ENCODE results near the gene SPRED2.
"Not testable (repeated sequence)": the region's sequence is repeated elsewhere in the genome, so short reads cannot be mapped to it uniquely, and the experiment has no call there.

SPRED2 gene

DNA sequence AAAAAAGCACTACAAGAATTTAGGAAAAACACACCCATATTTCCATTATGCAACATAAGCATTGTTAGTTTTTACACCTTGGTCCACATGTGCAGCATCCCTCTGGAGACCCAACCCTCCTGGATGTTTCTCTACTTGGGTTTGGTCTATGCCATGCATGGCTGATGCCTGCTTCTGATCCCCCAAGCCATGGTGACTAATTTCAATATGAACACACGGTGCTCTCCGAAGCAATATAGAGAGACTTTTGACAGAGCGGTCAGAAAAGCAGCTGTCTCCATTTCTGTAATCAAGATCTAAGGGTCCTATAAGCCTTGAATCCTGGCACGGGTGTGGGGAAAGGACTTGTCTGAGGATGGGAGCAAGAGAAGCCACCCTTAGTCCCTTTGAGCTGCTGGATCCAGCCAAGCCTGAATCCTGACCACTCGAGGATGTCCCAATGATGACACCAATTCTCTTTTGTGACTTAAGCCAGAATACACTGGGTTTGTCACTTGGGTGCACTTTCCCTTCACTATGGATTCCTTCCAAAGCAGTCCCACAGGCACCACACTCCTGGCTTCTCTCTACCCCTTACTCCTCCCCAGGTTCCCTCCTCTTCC lies 113.2 kb downstream of the SPRED2 start:
- H3K9me3 ChIP-seq (ENCODE audit: control extremely low read depth in 1 of 5, control insufficient read depth in 4 of 5, insufficient read depth in 2 of 5, low read depth in 1 of 5, low read length in 4 of 5) = no peaks in the 10 kb centered on the region
- no peak overlapping the region for H3K4me3 ChIP-seq (ENCODE audit: control insufficient read depth in 1 of 7, extremely low read depth in 1 of 7, insufficient read depth in 4 of 7, low read depth in 2 of 7, low read length in 6 of 7)
- H3K4me1 ChIP-seq (ENCODE audit: control extremely low read depth in 1 of 4, control insufficient read depth in 4 of 4, insufficient read depth in 4 of 4, low read length in 3 of 4) = no peaks in the 10 kb centered on the region
- H3K27ac ChIP-seq (ENCODE audit: insufficient read depth in 1 of 2, low read depth in 1 of 2, low read length in 2 of 2, poor library complexity in 1 of 2, severe bottlenecking in 2 of 2) = no peak overlapping the region
- H3K27me3 ChIP-seq (replicated peaks in 2 of 5; ENCODE audit: control insufficient read depth in 4 of 5, insufficient read depth in 5 of 5, low read length in 4 of 5) = no peaks in the 10 kb centered on the region
- WGBS (ENCODE audit: insufficient coverage) = 98% methylated on average over 5 of the region's 5 CpGs
- ChIA-PET POLR2A (no interaction called here), CTCF (no interaction called here)
- DNase-seq = no peak
- peaks cover 4 to 27% (median 19%) of the 10 kb centered on the region in 4 experiments for H3K36me3 ChIP-seq (ENCODE audit: control insufficient read depth in 4 of 4, insufficient read depth in 4 of 4, low read length in 3 of 4)

- Histone ChIP-seq H3K4me3 (ENCODE audit: control insufficient read depth in 1 of 7, extremely low read depth in 1 of 7, insufficient read depth in 4 of 7, low read depth in 2 of 7, low read length in 6 of 7) (no peak overlapping the region), H3K27me3 (replicated peaks in 2 of 5; ENCODE audit: control insufficient read depth in 4 of 5, insufficient read depth in 5 of 5, low read length in 4 of 5) (no peaks in the 10 kb centered on the region), H3K36me3 (ENCODE audit: control insufficient read depth in 4 of 4, insufficient read depth in 4 of 4, low read length in 3 of 4) (peaks cover 4 to 40% (median 28%) of the 10 kb centered on the region in 4 experiments), H3K9me3 (ENCODE audit: control extremely low read depth in 1 of 5, control insufficient read depth in 4 of 5, insufficient read depth in 2 of 5, low read depth in 1 of 5, low read length in 4 of 5) (no peaks in the 10 kb centered on the region), H3K27ac (ENCODE audit: insufficient read depth in 1 of 2, low read depth in 1 of 2, low read length in 2 of 2, poor library complexity in 1 of 2, severe bottlenecking in 2 of 2) (no peak overlapping the region), H3K4me1 (ENCODE audit: control extremely low read depth in 1 of 4, control insufficient read depth in 4 of 4, insufficient read depth in 4 of 4, low read length in 3 of 4) (no peaks in the 10 kb centered on the region)
- DNase-seq = no peak
- WGBS (ENCODE audit: insufficient coverage) = 96% methylated on average over 6 of the region's 7 CpGs
- ChIA-PET CTCF (no interaction called here), POLR2A (no interaction called here)
These were observed 114.6 kb downstream of the SPRED2 start for GRCh38 chr2:65317841-65318240.

- H3K4me3 ChIP-seq (ENCODE audit: control insufficient read depth in 1 of 7, extremely low read depth in 1 of 7, insufficient read depth in 4 of 7, low read depth in 2 of 7, low read length in 6 of 7); H3K27ac ChIP-seq (ENCODE audit: insufficient read depth in 1 of 2, low read depth in 1 of 2, low read length in 2 of 2, poor library complexity in 1 of 2, severe bottlenecking in 2 of 2); CTCF ChIA-PET; POLR2A ChIA-PET; H3K9me3 ChIP-seq (ENCODE audit: control extremely low read depth in 1 of 5, control insufficient read depth in 4 of 5, insufficient read depth in 2 of 5, low read depth in 1 of 5, low read length in 4 of 5); H3K27me3 ChIP-seq (replicated peaks in 2 of 5; ENCODE audit: control insufficient read depth in 4 of 5, insufficient read depth in 5 of 5, low read length in 4 of 5); H3K4me1 ChIP-seq (ENCODE audit: control extremely low read depth in 1 of 4, control insufficient read depth in 4 of 4, insufficient read depth in 4 of 4, low read length in 3 of 4); DNase-seq: not testable (repeated sequence)
- H3K36me3 ChIP-seq (ENCODE audit: control insufficient read depth in 4 of 4, insufficient read depth in 4 of 4, low read length in 3 of 4) = peaks cover 4 to 44% (median 31%) of the 10 kb centered on the region in 4 experiments
- 100% methylated on average over 3 of the region's 7 CpGs for WGBS (ENCODE audit: insufficient coverage)
These were observed 115.0 kb downstream of the SPRED2 start for GRCh38 chr2:65317351-65317750.

- H3K27me3 ChIP-seq (replicated peaks in 2 of 5; ENCODE audit: control insufficient read depth in 4 of 5, insufficient read depth in 5 of 5, low read length in 4 of 5) = no peaks in the 10 kb centered on the region
- H3K36me3 ChIP-seq (ENCODE audit: control insufficient read depth in 4 of 4, insufficient read depth in 4 of 4, low read length in 3 of 4) = peaks cover 4 to 54% (median 35%) of the 10 kb centered on the region in 4 experiments
- WGBS (ENCODE audit: insufficient coverage) = 98% methylated on average over 4 of the region's 6 CpGs
- no peak overlapping the region for H3K27ac ChIP-seq (ENCODE audit: insufficient read depth in 1 of 2, low read depth in 1 of 2, low read length in 2 of 2, poor library complexity in 1 of 2, severe bottlenecking in 2 of 2)
- H3K4me3 ChIP-seq (ENCODE audit: control insufficient read depth in 1 of 7, extremely low read depth in 1 of 7, insufficient read depth in 4 of 7, low read depth in 2 of 7, low read length in 6 of 7) = no peak overlapping the region
- H3K4me1 ChIP-seq (ENCODE audit: control extremely low read depth in 1 of 4, control insufficient read depth in 4 of 4, insufficient read depth in 4 of 4, low read length in 3 of 4) = no peaks in the 10 kb centered on the region
- ChIA-PET CTCF (interaction anchor here (0.7 kb wide), 1 partner anchor 51 kb away, joined by 3 read pairs; no protein-coding TSS in a partner anchor), POLR2A (no interaction called here)
- H3K9me3 ChIP-seq (ENCODE audit: control extremely low read depth in 1 of 5, control insufficient read depth in 4 of 5, insufficient read depth in 2 of 5, low read depth in 1 of 5, low read length in 4 of 5) = no peaks in the 10 kb centered on the region
- DNase-seq = no peak
These were observed 116.3 kb downstream of the SPRED2 start for GRCh38 chr2:65316072-65316471.

DNA sequence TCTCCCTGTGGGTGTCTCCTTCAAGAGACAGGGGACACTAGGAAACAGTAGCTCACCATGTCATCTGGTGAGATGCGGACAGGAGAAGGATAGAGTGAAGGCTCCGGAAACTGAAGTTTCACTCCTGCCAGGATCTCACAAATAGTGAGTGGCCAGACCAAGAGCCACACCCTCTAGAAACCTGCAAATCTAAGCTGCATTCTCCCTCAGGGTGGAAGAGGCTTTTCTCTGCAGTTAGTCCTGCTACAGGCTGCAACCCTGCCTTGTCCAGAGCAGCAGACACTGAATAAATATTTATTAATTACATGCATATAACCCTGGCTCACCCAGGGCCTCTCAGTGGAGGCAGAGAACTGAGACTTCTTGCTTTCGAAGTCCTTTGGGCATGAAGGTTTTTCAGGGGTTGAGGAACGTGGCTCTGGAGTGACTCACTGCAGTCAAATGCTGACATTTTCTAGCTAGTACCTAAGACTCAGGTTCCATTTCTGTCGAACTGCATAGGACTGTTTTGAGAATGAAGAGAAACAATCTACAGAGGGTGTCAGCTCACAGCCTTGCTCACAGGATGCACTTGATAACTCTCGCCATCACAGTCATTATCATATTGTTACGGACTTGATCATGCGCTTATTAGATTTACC lies 117.5 kb downstream of the SPRED2 start:
- ChIA-PET POLR2A (no interaction called here), CTCF (no interaction called here)
- WGBS (ENCODE audit: insufficient coverage) = 95% methylated on average over 6 of the region's 8 CpGs
- Histone ChIP-seq H3K9me3 (ENCODE audit: control extremely low read depth in 1 of 5, control insufficient read depth in 4 of 5, insufficient read depth in 2 of 5, low read depth in 1 of 5, low read length in 4 of 5) (no peaks in the 10 kb centered on the region), H3K27me3 (replicated peaks in 2 of 5; ENCODE audit: control insufficient read depth in 4 of 5, insufficient read depth in 5 of 5, low read length in 4 of 5) (no peaks in the 10 kb centered on the region), H3K4me1 (ENCODE audit: control extremely low read depth in 1 of 4, control insufficient read depth in 4 of 4, insufficient read depth in 4 of 4, low read length in 3 of 4) (peaks cover 0 to 7% (median 5%) of the 10 kb centered on the region in 4 experiments), H3K27ac (ENCODE audit: insufficient read depth in 1 of 2, low read depth in 1 of 2, low read length in 2 of 2, poor library complexity in 1 of 2, severe bottlenecking in 2 of 2) (no peak overlapping the region), H3K4me3 (ENCODE audit: control insufficient read depth in 1 of 7, extremely low read depth in 1 of 7, insufficient read depth in 4 of 7, low read depth in 2 of 7, low read length in 6 of 7) (no peak overlapping the region), H3K36me3 (ENCODE audit: control insufficient read depth in 4 of 4, insufficient read depth in 4 of 4, low read length in 3 of 4) (peaks cover 4 to 54% (median 33%) of the 10 kb centered on the region in 4 experiments)
- no peak for DNase-seq

GRCh38 chr2:65313954-65314256 lies 118.5 kb downstream of the SPRED2 start:
- WGBS (ENCODE audit: insufficient coverage) = 98% methylated on average over 21 of the region's 24 CpGs
- H3K4me3 ChIP-seq (ENCODE audit: control insufficient read depth in 1 of 7, extremely low read depth in 1 of 7, insufficient read depth in 4 of 7, low read depth in 2 of 7, low read length in 6 of 7) = no peak overlapping the region
- ChIA-PET POLR2A (no interaction called here), CTCF (no interaction called here)
- peaks cover 4 to 54% (median 32%) of the 10 kb centered on the region in 4 experiments for H3K36me3 ChIP-seq (ENCODE audit: control insufficient read depth in 4 of 4, insufficient read depth in 4 of 4, low read length in 3 of 4)
- H3K27me3 ChIP-seq (replicated peaks in 2 of 5; ENCODE audit: control insufficient read depth in 4 of 5, insufficient read depth in 5 of 5, low read length in 4 of 5) = no peaks in the 10 kb centered on the region
- no peak for DNase-seq
- no peaks in the 10 kb centered on the region for H3K9me3 ChIP-seq (ENCODE audit: control extremely low read depth in 1 of 5, control insufficient read depth in 4 of 5, insufficient read depth in 2 of 5, low read depth in 1 of 5, low read length in 4 of 5)
- no peak overlapping the region for H3K27ac ChIP-seq (ENCODE audit: insufficient read depth in 1 of 2, low read depth in 1 of 2, low read length in 2 of 2, poor library complexity in 1 of 2, severe bottlenecking in 2 of 2)
- peaks cover 0 to 11% (median 7%) of the 10 kb centered on the region in 4 experiments for H3K4me1 ChIP-seq (ENCODE audit: control extremely low read depth in 1 of 4, control insufficient read depth in 4 of 4, insufficient read depth in 4 of 4, low read length in 3 of 4)

DNA sequence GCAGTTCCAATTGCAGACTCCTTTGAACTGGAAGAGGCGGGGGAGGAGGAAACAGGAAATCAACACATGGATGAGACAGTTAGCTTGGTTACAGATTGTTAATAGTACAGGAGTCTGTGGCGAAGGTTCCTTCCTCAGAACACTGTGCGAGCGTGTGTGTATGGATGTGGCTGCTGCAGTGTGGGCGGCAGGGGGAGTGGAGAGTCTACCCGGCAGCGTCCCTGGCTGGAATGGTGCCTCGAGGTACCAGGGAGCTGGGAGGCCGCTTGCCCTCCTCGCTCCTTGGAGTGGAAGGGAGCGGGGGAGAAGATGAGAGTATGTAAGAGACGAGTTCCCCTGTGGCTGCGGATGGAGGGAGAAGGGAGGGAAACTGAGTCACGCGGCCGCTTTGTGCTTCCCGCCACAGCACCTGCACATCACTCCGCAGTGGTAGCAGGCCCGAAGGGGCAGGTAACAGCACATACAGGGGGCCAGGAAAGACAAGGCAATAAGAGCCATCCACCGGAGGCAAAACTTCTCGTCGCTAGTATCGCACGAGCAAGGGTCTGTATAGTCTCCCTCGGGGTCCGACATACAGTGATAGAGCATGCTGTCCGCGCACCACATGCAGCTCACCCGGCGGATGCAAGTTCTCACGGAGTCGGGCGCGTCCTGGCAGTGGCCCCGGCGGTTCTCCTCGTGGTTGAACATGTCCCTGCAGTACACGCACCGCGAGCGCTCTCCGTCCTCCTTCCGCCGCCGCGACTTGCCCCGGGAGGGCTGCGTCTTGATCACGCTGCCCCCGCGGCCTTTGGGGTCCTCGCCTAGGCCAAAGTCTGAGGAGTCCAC lies 119.1 kb downstream of the SPRED2 start:
- 93% methylated on average over 47 of the region's 52 CpGs for WGBS (ENCODE audit: insufficient coverage)
- H3K4me1 ChIP-seq (ENCODE audit: control extremely low read depth in 1 of 4, control insufficient read depth in 4 of 4, insufficient read depth in 4 of 4, low read length in 3 of 4) = peaks cover 0 to 11% (median 7%) of the 10 kb centered on the region in 4 experiments
- no peak overlapping the region for H3K27ac ChIP-seq (ENCODE audit: insufficient read depth in 1 of 2, low read depth in 1 of 2, low read length in 2 of 2, poor library complexity in 1 of 2, severe bottlenecking in 2 of 2)
- no peaks in the 10 kb centered on the region for H3K9me3 ChIP-seq (ENCODE audit: control extremely low read depth in 1 of 5, control insufficient read depth in 4 of 5, insufficient read depth in 2 of 5, low read depth in 1 of 5, low read length in 4 of 5)
- H3K27me3 ChIP-seq (replicated peaks in 2 of 5; ENCODE audit: control insufficient read depth in 4 of 5, insufficient read depth in 5 of 5, low read length in 4 of 5) = no peaks in the 10 kb centered on the region
- ChIA-PET POLR2A (no interaction called here), CTCF (interaction anchor here (2.0 kb wide), 1 partner anchor 8 kb away, joined by 7 read pairs; no protein-coding TSS in a partner anchor)
- no peak for DNase-seq
- H3K36me3 ChIP-seq (ENCODE audit: control insufficient read depth in 4 of 4, insufficient read depth in 4 of 4, low read length in 3 of 4) = peaks cover 4 to 54% (median 32%) of the 10 kb centered on the region in 4 experiments
- H3K4me3 ChIP-seq (ENCODE audit: control insufficient read depth in 1 of 7, extremely low read depth in 1 of 7, insufficient read depth in 4 of 7, low read depth in 2 of 7, low read length in 6 of 7) = no peak overlapping the region

Data from common myeloid progenitor, CD34-positive (primary cell).